ENCODE measurements around the gene GNA12.

DNA sequence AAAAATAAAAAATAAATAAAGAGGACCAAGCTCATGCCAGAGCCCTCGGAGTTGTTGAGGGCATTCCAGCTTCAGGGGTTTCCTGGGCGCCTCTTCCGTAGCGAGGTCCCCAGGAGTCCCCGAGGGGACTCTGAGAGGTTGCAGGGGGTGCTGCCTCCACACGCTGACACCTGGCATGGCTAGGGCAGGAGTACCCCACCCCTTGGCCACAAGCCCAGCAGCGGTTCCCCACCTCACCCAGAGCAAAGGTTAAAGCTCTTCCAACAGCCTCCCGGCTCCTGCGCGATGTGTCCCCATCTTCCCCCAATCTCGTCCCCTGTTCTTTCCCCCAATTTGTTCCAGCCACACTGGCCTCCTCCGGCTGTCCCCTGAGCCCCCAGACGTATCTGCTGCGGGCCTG lies 151.6 kb downstream of the GNA12 start:
- TF ChIP-seq, protein P1, sequence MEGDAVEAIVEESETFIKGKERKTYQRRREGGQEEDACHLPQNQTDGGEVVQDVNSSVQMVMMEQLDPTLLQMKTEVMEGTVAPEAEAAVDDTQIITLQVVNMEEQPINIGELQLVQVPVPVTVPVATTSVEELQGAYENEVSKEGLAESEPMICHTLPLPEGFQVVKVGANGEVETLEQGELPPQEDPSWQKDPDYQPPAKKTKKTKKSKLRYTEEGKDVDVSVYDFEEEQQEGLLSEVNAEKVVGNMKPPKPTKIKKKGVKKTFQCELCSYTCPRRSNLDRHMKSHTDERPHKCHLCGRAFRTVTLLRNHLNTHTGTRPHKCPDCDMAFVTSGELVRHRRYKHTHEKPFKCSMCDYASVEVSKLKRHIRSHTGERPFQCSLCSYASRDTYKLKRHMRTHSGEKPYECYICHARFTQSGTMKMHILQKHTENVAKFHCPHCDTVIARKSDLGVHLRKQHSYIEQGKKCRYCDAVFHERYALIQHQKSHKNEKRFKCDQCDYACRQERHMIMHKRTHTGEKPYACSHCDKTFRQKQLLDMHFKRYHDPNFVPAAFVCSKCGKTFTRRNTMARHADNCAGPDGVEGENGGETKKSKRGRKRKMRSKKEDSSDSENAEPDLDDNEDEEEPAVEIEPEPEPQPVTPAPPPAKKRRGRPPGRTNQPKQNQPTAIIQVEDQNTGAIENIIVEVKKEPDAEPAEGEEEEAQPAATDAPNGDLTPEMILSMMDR (IDR thresholded peaks at IDR 0.05) = no peak
- TF ChIP-seq FOSL2 (IDR thresholded peaks at IDR 0.05; ENCODE audit: borderline replicate concordance, low read depth) = no peak
- TF ChIP-seq MEF2A (IDR thresholded peaks at IDR 0.05; ENCODE audit: borderline replicate concordance, low read depth) = no peak
- TF ChIP-seq GABPA (IDR thresholded peaks at IDR 0.05; ENCODE audit: low read depth) = no peak
- TF ChIP-seq TCF12 (IDR thresholded peaks at IDR 0.05) = no peak
- TF ChIP-seq EP300 (IDR thresholded peaks at IDR 0.05; ENCODE audit: borderline replicate concordance in 1 of 2, low read depth in 1 of 2, low read length in 1 of 2) = no peak
